Right atrium auricular region (tissue), 2 donors: ENCODE results near the gene MACROH2A1. TPM values are rescaled to one million over a fixed set of nuclear protein-coding genes. Genes with fewer than 3 reads are reported as not detected.

Experiments used
- DNase-seq: peaks from one replicate; pipeline ENCODE4 v3.0.0-alpha.2; 2019; ENCODE audit warnings: low spot score
- H3K27ac ChIP-seq, 2 donors: fragments of 200-600 bp; sonication (generic); 1 replicate in 1 of 2; 2 replicates in 1 of 2; pipeline ENCODE4 v1.5.1; 2016 to 2019
- H3K27me3 ChIP-seq, 2 donors: fragments of 200-600 bp; sonication (generic); one replicate each; pipeline versions ENCODE4 v1.5.1 to v1.6.0; 2017 to 2019
- H3K36me3 ChIP-seq: fragments of 200-600 bp; sonication (generic); one replicate; pipeline ENCODE4 v1.5.1; 2016
- H3K4me1 ChIP-seq, 2 donors: fragments of 200-600 bp; sonication (generic); one replicate each; pipeline versions ENCODE4 v1.5.1 to v1.6.0; 2017 to 2019
- H3K4me3 ChIP-seq, 2 donors: fragments of 200-600 bp; sonication (generic); 1 replicate in 1 of 2; 2 replicates in 1 of 2; pipeline ENCODE4 v1.5.1; 2017 to 2019; ENCODE audit warnings: mild to moderate bottlenecking in 1 of 2, moderate library complexity in 1 of 2
- H3K9me3 ChIP-seq, 2 donors: fragments of 200-600 bp; sonication (generic); one replicate each; pipeline ENCODE4 v1.5.1; 2019
- CTCF ChIP-seq, 2 donors: fragments of 200-600 bp; sonication (generic); IDR thresholded peaks; one replicate each; pipeline ENCODE4 v1.5.1; 2019; ENCODE audit warnings: antibody characterized with exemption in 2 of 2
- total RNA-seq, 2 donors: library from RNA; depleted of rRNA; stranded (reverse); fragments of >200 nt; gene quantifications; one replicate each; pipeline ENCODE4 v1.1.0, GENCODE V29; 2016

MACROH2A1 gene
- total RNA-seq, 2 donors from 2014 or later = 149 to 179 TPM

GRCh38 chr5:135433681-135434426 is 34.8 kb upstream of the MACROH2A1 start:
- no peaks in the 10 kb centered on the region for H3K36me3 ChIP-seq
- peak overlapping the region; percentile 6 to 52 for H3K27ac ChIP-seq
- no peak overlapping the region for H3K4me3 ChIP-seq
- TF ChIP-seq CTCF (IDR thresholded peaks at IDR 0.05) = no peak
- H3K27me3 ChIP-seq = no peaks in the 10 kb centered on the region
- peaks cover 0 to 36% of the 10 kb centered on the region in 2 donors for H3K4me1 ChIP-seq
- H3K9me3 ChIP-seq = peaks cover 0 to 2% of the 10 kb centered on the region in 2 donors
- DNase-seq = no peak

- no peak overlapping the region for H3K27ac ChIP-seq
- H3K27me3 ChIP-seq = no peaks in the 10 kb centered on the region
- DNase-seq = no peak
- H3K36me3 ChIP-seq = no peaks in the 10 kb centered on the region
- peaks cover 0 to 8% of the 10 kb centered on the region in 2 donors for H3K9me3 ChIP-seq
- no peak for TF ChIP-seq CTCF (IDR thresholded peaks at IDR 0.05)
- H3K4me1 ChIP-seq = peaks cover 0 to 23% of the 10 kb centered on the region in 2 donors
- H3K4me3 ChIP-seq = no peak overlapping the region
These were observed 33.1 kb upstream of the MACROH2A1 start for GRCh38 chr5:135432113-135432512.

GRCh38 chr5:135430135-135430437 is 31.1 kb upstream of the MACROH2A1 start:
- DNase-seq = no peak
- no peak for TF ChIP-seq CTCF (IDR thresholded peaks at IDR 0.05)

GRCh38 chr5:135429301-135430134 is 30.5 kb upstream of the MACROH2A1 start:
- Histone ChIP-seq H3K4me3 (no peak overlapping the region), H3K27ac (no peak overlapping the region), H3K27me3 (no peaks in the 10 kb centered on the region), H3K4me1 (peaks cover 0 to 20% of the 10 kb centered on the region in 2 donors), H3K36me3 (no peaks in the 10 kb centered on the region), H3K9me3 (peaks cover 0 to 8% of the 10 kb centered on the region in 2 donors)
- TF ChIP-seq CTCF (IDR thresholded peaks at IDR 0.05) = no peak
- DNase-seq = peak; percentile 68

More at GRCh38 chr5:135430135-135430437, 31.1 kb upstream of the MACROH2A1 start:
- H3K4me1 ChIP-seq = peaks cover 0 to 23% of the 10 kb centered on the region in 2 donors
- no peaks in the 10 kb centered on the region for H3K36me3 ChIP-seq
- peaks cover 0 to 8% of the 10 kb centered on the region in 2 donors for H3K9me3 ChIP-seq
- H3K27me3 ChIP-seq = no peaks in the 10 kb centered on the region
- H3K4me3 ChIP-seq = no peak overlapping the region
- H3K27ac ChIP-seq = no peak overlapping the region

GRCh38 chr5:135428586-135428985 is 29.6 kb upstream of the MACROH2A1 start:
- no peaks in the 10 kb centered on the region for H3K27me3 ChIP-seq
- no peak overlapping the region for H3K27ac ChIP-seq
- DNase-seq = no peak
- no peak overlapping the region for H3K4me3 ChIP-seq
- peaks cover 0 to 13% of the 10 kb centered on the region in 2 donors for H3K4me1 ChIP-seq
- no peak for TF ChIP-seq CTCF (IDR thresholded peaks at IDR 0.05)
- no peaks in the 10 kb centered on the region for H3K36me3 ChIP-seq
- peaks cover 0 to 8% of the 10 kb centered on the region in 2 donors for H3K9me3 ChIP-seq
